ENCODE results near the gene MAJIN.

MAJIN gene

GRCh38 chr11:64890522-64890939 lies 81.4 kb downstream of the MAJIN start:
- ATAC-seq (replicated peaks; ENCODE audit: extremely low read depth, poor library complexity, severe bottlenecking) (no peak), DNase-seq (ENCODE audit: low spot score in 2 of 2) (no peak)
- Mint-ChIP-seq H3K4me1 (peaks cover 16% of the 10 kb centered on the region), H3K36me3 (ENCODE audit: insufficient read depth) (peaks cover 44% of the 10 kb centered on the region), H3K27me3 (no peaks in the 10 kb centered on the region), H3K4me3 (no peak overlapping the region), H3K27ac (ENCODE audit: low read depth) (no peak overlapping the region), H3K9me3 (no peaks in the 10 kb centered on the region)

GRCh38 chr11:64888729-64889511 lies 83.0 kb downstream of the MAJIN start:
- Mint-ChIP-seq H3K9me3 (no peaks in the 10 kb centered on the region), H3K36me3 (ENCODE audit: insufficient read depth) (peaks cover 28% of the 10 kb centered on the region), H3K4me3 (no peak overlapping the region), H3K27ac (ENCODE audit: low read depth) (no peak overlapping the region), H3K27me3 (no peaks in the 10 kb centered on the region), H3K4me1 (peaks cover 21% of the 10 kb centered on the region)
- ATAC-seq (replicated peaks; ENCODE audit: extremely low read depth, poor library complexity, severe bottlenecking) (no peak), DNase-seq (ENCODE audit: low spot score in 2 of 2) (no peak)

GRCh38 chr11:64888406-64888728 lies 83.5 kb downstream of the MAJIN start:
- Mint-ChIP-seq H3K4me3 (peak overlapping the region; percentile 43), H3K4me1 (peaks cover 22% of the 10 kb centered on the region)
- ATAC-seq (replicated peaks; ENCODE audit: extremely low read depth, poor library complexity, severe bottlenecking), result no peak

More at GRCh38 chr11:64888406-64888728, 83.5 kb downstream of the MAJIN start:
- no peaks in the 10 kb centered on the region for H3K9me3 Mint-ChIP-seq
- H3K36me3 Mint-ChIP-seq (ENCODE audit: insufficient read depth), result peaks cover 23% of the 10 kb centered on the region
- no peaks in the 10 kb centered on the region for H3K27me3 Mint-ChIP-seq
- peak overlapping the region; percentile 41 for H3K27ac Mint-ChIP-seq (ENCODE audit: low read depth)
- no peak for DNase-seq (ENCODE audit: low spot score in 2 of 2)

Data from central memory CD8-positive, alpha-beta T cell (primary cell).